Myocyte (in vitro differentiated cells): ENCODE results near the gene BCORL1. TPM values are rescaled to one million over a fixed set of nuclear protein-coding genes. Genes with fewer than 3 reads are reported as not detected.

Experiments
- DNase-seq: peaks from one replicate; pipeline ENCODE4 v3.0.0-alpha.2; 2012; ENCODE audit warnings: low read depth
- total RNA-seq: library from RNA; depleted of rRNA; stranded (reverse); fragments of >200 nt; gene quantifications from 2 replicates; pipeline ENCODE4 v1.2.3, GENCODE V29; 2014

The BCORL1 gene
- total RNA-seq, 1 donor from 2014 or later: 0.94 TPM

GRCh38 chrX:130091980-130092522 lies 109.6 kb downstream of the BCORL1 start:
- no peak for DNase-seq

- no peak for DNase-seq
Measured at GRCh38 chrX:130093271-130093670, 110.8 kb downstream of the BCORL1 start.

- DNase-seq: no peak
Measured at GRCh38 chrX:130094696-130095095, 112.3 kb downstream of the BCORL1 start.

GRCh38 chrX:130095249-130096030 lies 113.0 kb downstream of the BCORL1 start:
- no peak for DNase-seq

- no peak for DNase-seq
Measured at GRCh38 chrX:130097507-130098209, 115.2 kb downstream of the BCORL1 start.

- DNase-seq: no peak
Measured at GRCh38 chrX:130098210-130098552, 115.7 kb downstream of the BCORL1 start.

GRCh38 chrX:130100180-130100579 lies 117.7 kb downstream of the BCORL1 start:
- DNase-seq: peak; percentile 66

- DNase-seq: no peak
Measured at GRCh38 chrX:130103605-130104004, 121.2 kb downstream of the BCORL1 start.

GRCh38 chrX:130105244-130105643 lies 122.8 kb downstream of the BCORL1 start:
- no peak for DNase-seq

GRCh38 chrX:130106071-130106470 lies 123.6 kb downstream of the BCORL1 start:
- peak; percentile 32 for DNase-seq

Other genes with a start within 250 kb of the BCORL1 start
- gene XPNPEP2, start 243.7 kb upstream of the BCORL1 start, total RNA-seq: 0.16 TPM in 1 of 2 replicates, not detected in the other
- not detected in 2 replicates for gene SASH3, start 202.7 kb upstream of the BCORL1 start, total RNA-seq
- gene ZDHHC9, start 138.7 kb upstream of the BCORL1 start, total RNA-seq: 27.0 and 41.1 TPM in 2 replicates
- gene UTP14A, start 76.5 kb upstream of the BCORL1 start, total RNA-seq: 18.7 and 23.3 TPM in 2 replicates
- gene ELF4, start 127.9 kb downstream of the BCORL1 start, total RNA-seq: 7.6 and 9.2 TPM in 2 replicates
- 22.7 and 23.5 TPM in 2 replicates for gene AIFM1, start 183.2 kb downstream of the BCORL1 start, total RNA-seq
- 0.29 TPM in 1 of 2 replicates, not detected in the other for gene RAB33A, start 189.3 kb downstream of the BCORL1 start, total RNA-seq